GM23338 (cell line): ENCODE results near the gene UBE2I. TPM values are rescaled to one million over a fixed set of nuclear protein-coding genes. Genes with fewer than 3 reads are reported as not detected.

Experiments used
- ATAC-seq: fragments of 200-7000 bp; cut with Tn5 transposase; 3 replicates; pipeline ENCODE4 v1.9.1; 2020
- DNase-seq: peaks from one replicate; pipeline ENCODE4 v3.0.0-alpha.2; 2015; ENCODE audit warnings: low spot score
- H2AFZ ChIP-seq: fragments of 200-600 bp; sonication (generic); 2 replicates; pipeline ENCODE4 v1.8.0; 2016; ENCODE audit warnings: antibody characterized with exemption, mild to moderate bottlenecking, moderate library complexity
- H3F3A ChIP-seq: fragments of 200-600 bp; sonication (generic); replicated peaks from 2 replicates; pipeline ENCODE4 v1.8.0; 2017; ENCODE audit warnings: antibody characterized with exemption, mixed run types, low read depth
- H3K27ac ChIP-seq: fragments of 200-600 bp; sonication (generic); 2 replicates; pipeline ENCODE4 v1.6.1; 2016; ENCODE audit warnings: low read depth
- H3K27me3 ChIP-seq: fragments of 200-600 bp; sonication (generic); 2 replicates; pipeline ENCODE4 v1.8.0; 2016; ENCODE audit warnings: mild to moderate bottlenecking, mixed run types, moderate library complexity; ENCODE audit not compliant: insufficient read depth
- H3K36me3 ChIP-seq: fragments of 200-600 bp; sonication (generic); 2 replicates; pipeline ENCODE4 v1.8.0; 2016; ENCODE audit warnings: mild to moderate bottlenecking; ENCODE audit not compliant: insufficient read depth
- H3K4me1 ChIP-seq: fragments of 200-600 bp; sonication (generic); 2 replicates; pipeline ENCODE4 v1.8.0; 2016; ENCODE audit warnings: mild to moderate bottlenecking, moderate library complexity; ENCODE audit not compliant: insufficient read depth
- H3K4me2 ChIP-seq: fragments of 200-600 bp; sonication (generic); 2 replicates; pipeline ENCODE4 v1.7.1; 2017; ENCODE audit warnings: mixed run types
- H3K4me3 ChIP-seq: fragments of 200-600 bp; sonication (generic); 2 replicates; pipeline ENCODE4 v1.6.1; 2016; ENCODE audit warnings: mixed run types
- H3K79me2 ChIP-seq: fragments of 200-600 bp; sonication (generic); replicated peaks from 2 replicates; pipeline ENCODE4 v1.8.0; 2017; ENCODE audit warnings: mild to moderate bottlenecking; ENCODE audit not compliant: insufficient read depth
- H3K9me2 ChIP-seq: fragments of 200-600 bp; sonication (generic); 2 replicates; pipeline ENCODE4 v1.8.0; 2017; ENCODE audit not compliant: insufficient read depth
- H4K20me1 ChIP-seq: fragments of 200-600 bp; sonication (generic); replicated peaks from 2 replicates; pipeline ENCODE4 v1.8.0; 2017; ENCODE audit warnings: mild to moderate bottlenecking; ENCODE audit not compliant: insufficient read depth
- H3K27ac Mint-ChIP-seq: 2 replicates; pipeline ENCODE4 v1.8.0; 2020; ENCODE audit warnings: inconsistent platforms, mild to moderate bottlenecking, moderate library complexity, mixed read lengths
- H3K27me3 Mint-ChIP-seq: 3 replicates; pipeline ENCODE4 v1.8.0; 2022; ENCODE audit warnings: low read depth, mild to moderate bottlenecking, moderate library complexity, mixed read lengths, inconsistent platforms; ENCODE audit not compliant: insufficient read depth, poor library complexity
- H3K36me3 Mint-ChIP-seq: 3 replicates; pipeline ENCODE4 v1.8.0; 2021; ENCODE audit warnings: low read depth, mild to moderate bottlenecking, inconsistent platforms, moderate library complexity, mixed read lengths
- H3K4me1 Mint-ChIP-seq: 3 replicates; pipeline ENCODE4 v1.8.0; 2020; ENCODE audit warnings: mild to moderate bottlenecking, inconsistent platforms, mixed read lengths
- H3K4me3 Mint-ChIP-seq: 3 replicates; pipeline ENCODE4 v1.8.0; 2021; ENCODE audit warnings: moderate library complexity, mild to moderate bottlenecking, inconsistent platforms, mixed read lengths
- H3K9me3 Mint-ChIP-seq: 3 replicates; pipeline ENCODE4 v1.8.0; 2020; ENCODE audit warnings: moderate library complexity, mild to moderate bottlenecking, inconsistent platforms, mixed read lengths
- EZH2 ChIP-seq: fragments of 200-600 bp; sonication (generic); IDR thresholded peaks from one replicate; pipeline ENCODE4 v1.8.0; 2017; ENCODE audit warnings: antibody characterized with exemption, mild to moderate bottlenecking, low read depth; ENCODE audit not compliant: unreplicated experiment
- EZH2phosphoT487 ChIP-seq: fragments of 200-600 bp; sonication (generic); IDR thresholded peaks from one replicate; pipeline ENCODE4 v1.8.1; 2018; ENCODE audit warnings: antibody characterized with exemption; ENCODE audit not compliant: unreplicated experiment
- POLR2AphosphoS5 ChIP-seq: IDR thresholded peaks from 2 replicates; pipeline ENCODE4 v1.6.1; 2016; ENCODE audit warnings: antibody characterized with exemption, low read depth
- REST ChIP-seq: IDR thresholded peaks from one replicate; pipeline ENCODE4 v1.6.1; 2018; ENCODE audit warnings: antibody characterized with exemption; ENCODE audit not compliant: unreplicated experiment
- ZNF462 ChIP-seq: fragments of 250-450 bp; sonication (Bioruptor Pico); IDR thresholded peaks from 2 replicates; pipeline ENCODE4 v1.5.0; 2020; ENCODE audit warnings: mild to moderate bottlenecking, moderate library complexity
- polyA plus RNA-seq: library from polyadenylated mRNA; unstranded; fragments of >200 nt; fragmentation: Nextera tagmentation; extraction: Ambion mirVana; gene quantifications from 2 replicates; pipeline ENCODE4 v1.2.1, GENCODE V29; 2016
- total RNA-seq: library from RNA; depleted of rRNA; stranded (reverse); fragments of >200 nt; shearing (Covaris generic); gene quantifications from 2 replicates; pipeline ENCODE4 v1.2.3, GENCODE V29; 2014

The UBE2I gene
- total and polyA plus RNA-seq, 2 experiments from 2014 or later: 116 to 220 TPM

- no peak for TF ChIP-seq ZNF462 (CRISPR knock-in tag)
Measured at GRCh38 chr16:1298406-1298805, 11.0 kb upstream of the UBE2I start (continued).

DNA sequence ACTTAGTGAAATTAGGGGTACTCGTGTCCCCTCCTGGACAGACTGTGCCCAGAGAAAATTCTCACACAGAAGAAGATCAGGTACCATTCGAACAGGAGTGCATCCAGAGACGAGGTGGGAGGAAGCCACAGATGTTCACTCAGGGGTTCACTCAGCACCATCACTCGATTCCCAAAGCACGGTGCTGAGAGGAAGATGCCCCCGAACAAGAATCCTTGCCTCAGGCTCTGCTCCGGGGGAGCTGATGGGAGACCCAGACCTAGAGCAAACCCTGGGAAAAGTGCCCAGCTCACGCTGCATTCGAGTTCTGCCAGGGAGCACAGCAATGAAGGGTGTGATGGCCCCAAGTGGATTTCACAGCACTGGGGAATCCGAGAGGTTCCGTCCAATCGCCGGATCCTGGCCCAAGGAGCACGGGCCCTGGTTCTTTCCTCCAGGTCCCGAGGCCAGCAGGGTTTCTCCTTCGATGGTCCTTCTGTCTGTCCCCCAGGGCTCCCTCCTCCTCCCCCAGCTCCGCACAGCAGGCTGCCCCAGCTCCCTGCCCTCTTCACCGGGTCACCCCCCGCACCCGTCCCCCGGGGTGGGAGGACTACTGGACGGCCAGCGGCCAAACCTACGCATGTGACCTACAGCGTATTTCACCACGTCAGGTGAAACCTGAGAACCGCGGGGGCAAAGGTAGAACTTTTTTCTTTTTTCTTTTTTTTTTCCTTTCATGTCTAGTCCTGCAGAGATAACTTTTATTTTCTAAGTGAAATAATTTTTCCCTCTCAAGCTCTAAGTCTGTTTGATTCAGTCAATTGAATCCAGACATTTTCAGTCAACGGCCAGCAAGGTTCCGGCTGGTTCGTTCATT lies 10.2 kb upstream of the UBE2I start:
- Mint-ChIP-seq H3K36me3 (no peaks in the 10 kb centered on the region), H3K4me3 (no peak overlapping the region), H3K27ac (no peak overlapping the region), H3K4me1 (peaks cover 31% of the 10 kb centered on the region), H3K9me3 (no peaks in the 10 kb centered on the region), H3K27me3 (peaks cover 26% of the 10 kb centered on the region)
- Histone ChIP-seq H2AFZ (no peak overlapping the region), H3K9me2 (no peaks in the 10 kb centered on the region), H3K4me1 (peaks cover 20% of the 10 kb centered on the region), H3K36me3 (no peaks in the 10 kb centered on the region), H4K20me1 (no peaks in the 10 kb centered on the region), H3K4me3 (no peak overlapping the region), H3K79me2 (no peaks in the 10 kb centered on the region), H3K27me3 (no peaks in the 10 kb centered on the region; the same call in 1 of the 2 replicates), H3F3A (peaks cover 12% of the 10 kb centered on the region), H3K4me2 (no peak overlapping the region), H3K27ac (no peak overlapping the region)
- ATAC-seq: no peak
- no peak for DNase-seq
- no peak for TF ChIP-seq REST
- TF ChIP-seq EZH2: no peak
- no peak for TF ChIP-seq POLR2AphosphoS5
- TF ChIP-seq EZH2phosphoT487: no peak
